NB4 (cell line): ENCODE data around the gene BPIFA2.

ENCODE experiments used
- DNase-seq: peaks from one replicate; pipeline ENCODE4 v3.0.0; 2010; ENCODE audit warnings: low read depth
- H3K4me3 ChIP-seq: one replicate; pipeline ENCODE4 v1.5.1; 2011; ENCODE audit warnings: mild to moderate bottlenecking, low read depth, low read length, moderate library complexity
- CTCF ChIP-seq: IDR thresholded peaks from one replicate; pipeline ENCODE4 v1.5.1; 2012; ENCODE audit warnings: low read depth, low read length
- MAX ChIP-seq: IDR thresholded peaks from 2 replicates; pipeline ENCODE4 v1.6.1; 2011; ENCODE audit warnings: low read depth, low read length
- MYC ChIP-seq: IDR thresholded peaks from 2 replicates; pipeline ENCODE4 v1.6.1; 2011; ENCODE audit warnings: low read depth, low read length
- POLR2A ChIP-seq: IDR thresholded peaks from 2 replicates; pipeline ENCODE4 v1.6.1; 2011; ENCODE audit warnings: mild to moderate bottlenecking; ENCODE audit not compliant: insufficient read length; ENCODE audit errors: extremely low read depth

Gene BPIFA2

GRCh38 chr20:33148040-33148439 lies 19.9 kb upstream of the BPIFA2 start:
- TF ChIP-seq MYC (no peak), CTCF (no peak), MAX (no peak), POLR2A (no peak)
- H3K4me3 ChIP-seq: no peak overlapping the region
- DNase-seq: no peak

- TF ChIP-seq MAX: no peak
- no peak for TF ChIP-seq CTCF
- no peak for TF ChIP-seq MYC
- no peak for TF ChIP-seq POLR2A
- no peak overlapping the region for H3K4me3 ChIP-seq
- DNase-seq: no peak
These were observed 13.7 kb upstream of the BPIFA2 start for GRCh38 chr20:33154252-33154651.

GRCh38 chr20:33158637-33159385 lies 9.1 kb upstream of the BPIFA2 start:
- DNase-seq: no peak
- no peak for TF ChIP-seq POLR2A
- no peak for TF ChIP-seq MYC
- no peak for TF ChIP-seq CTCF
- TF ChIP-seq MAX: no peak
- H3K4me3 ChIP-seq: no peak overlapping the region

- H3K4me3 ChIP-seq: no peak overlapping the region
- TF ChIP-seq MAX: no peak
- no peak for TF ChIP-seq MYC
- TF ChIP-seq POLR2A: no peak
- TF ChIP-seq CTCF: no peak
- no peak for DNase-seq
These were observed 8.2 kb upstream of the BPIFA2 start for GRCh38 chr20:33159713-33160112.

GRCh38 chr20:33160681-33161080 lies 7.3 kb upstream of the BPIFA2 start:
- DNase-seq: no peak
- TF ChIP-seq POLR2A (no peak), CTCF (no peak), MAX (no peak), MYC (no peak)
- H3K4me3 ChIP-seq: no peak overlapping the region
